Panc1 (cell line): ENCODE results near the gene LRRC27. TPM values are rescaled to one million over a fixed set of nuclear protein-coding genes. Genes with fewer than 3 reads are reported as not detected.
"Not testable (repeated sequence)": the region's sequence is repeated elsewhere in the genome, so short reads cannot be mapped to it uniquely, and the experiment has no call there.

Experiments used
- ATAC-seq: fragments of 200-7000 bp; cut with Tn5 transposase; 2 replicates; pipeline ENCODE4 v1.9.1; 2020; ENCODE audit warnings: mild to moderate bottlenecking, moderate library complexity
- BruUV-seq: library from RNA; stranded (reverse); fragments of 400-500 nt; replicated peaks from 2 replicates; lab custom pipeline; 2021; lab: Mats Ljungman, UMichigan
- CTCF ChIA-PET: fragments of 300-600 bp; sonication (Branson Sonifier 250); formaldehyde crosslinking; loops from one replicate; lab custom pipeline; 2022; ENCODE audit warnings: antibody characterized with exemption; lab: Charles Lee
- POLR2A ChIA-PET: fragments of 300-600 bp; sonication (Branson Sonifier 250); formaldehyde crosslinking; loops from one replicate; lab custom pipeline; 2022; ENCODE audit warnings: antibody characterized with exemption; lab: Charles Lee
- DNase-seq: peaks from one replicate; pipeline ENCODE4 v3.0.0-alpha.2; 2010; ENCODE audit warnings: low read depth, low spot score
- H3K27ac ChIP-seq: 2 replicates; pipeline ENCODE4 v1.5.1; 2011; ENCODE audit warnings: mild to moderate bottlenecking, low read length, inconsistent platforms
- H3K27me3 ChIP-seq: fragments of 200-500 bp; sonication (Bioruptor generic); 2 replicates; pipeline ENCODE4 v1.6.0; 2014; ENCODE audit warnings: low read length, inconsistent platforms; ENCODE audit not compliant: control insufficient read depth, insufficient read depth
- H3K36me3 ChIP-seq: fragments of 200-500 bp; sonication (Bioruptor generic); 2 replicates; pipeline ENCODE4 v1.5.1; 2014; ENCODE audit warnings: inconsistent platforms, mild to moderate bottlenecking, low read length, moderate library complexity; ENCODE audit not compliant: control insufficient read depth, insufficient read depth
- H3K4me1 ChIP-seq: 2 replicates; pipeline ENCODE4 v1.5.1; 2011; ENCODE audit warnings: inconsistent platforms, mild to moderate bottlenecking, low read length, moderate library complexity; ENCODE audit not compliant: control insufficient read depth, insufficient read depth
- H3K4me3 ChIP-seq, 2 experiments: 2 replicates each; pipeline ENCODE4 v1.5.1; 2011 to 2012; ENCODE audit warnings: low read depth in 2 of 2, low read length in 2 of 2, mild to moderate bottlenecking in 2 of 2, inconsistent platforms in 1 of 2, moderate library complexity in 1 of 2
- H3K9me3 ChIP-seq: fragments of 200-500 bp; sonication (Bioruptor generic); 2 replicates; pipeline ENCODE4 v1.5.1; 2014; ENCODE audit warnings: low read depth, mild to moderate bottlenecking, inconsistent platforms, low read length, moderate library complexity; ENCODE audit not compliant: control insufficient read depth, insufficient read depth
- POLR2AphosphoS5 ChIP-seq: IDR thresholded peaks from 2 replicates; pipeline ENCODE4 v1.6.1; 2012; ENCODE audit warnings: mild to moderate bottlenecking, low read depth, low read length, moderate library complexity
- SIN3A ChIP-seq: IDR thresholded peaks from 2 replicates; pipeline ENCODE4 v1.6.1; 2012; ENCODE audit warnings: low read depth, mild to moderate bottlenecking, low read length, moderate library complexity, borderline replicate concordance; ENCODE audit not compliant: insufficient read depth
- TCF7L2 ChIP-seq: IDR thresholded peaks from 2 replicates; pipeline ENCODE4 v1.6.1; 2011; ENCODE audit warnings: mild to moderate bottlenecking, low read depth, low read length, inconsistent platforms
- in situ Hi-C: cut with HindIII; loops from 2 replicates; pipeline ENCODE4 v1.10.0; 2016; ENCODE audit warnings: low sequenced_read_pairs, low pct_unique_long_range_greater_than_20kb
- intact Hi-C: fragments of 100-400 bp; cut with micrococcal nuclease; formaldehyde crosslinking; loops from one replicate; pipeline ENCODE4 v1.10.0; 2022; ENCODE audit not compliant: unreplicated experiment
- total RNA-seq: library from RNA; stranded (reverse); gene quantifications from one replicate; pipeline ENCODE4 v1.2.1, GENCODE V29; 2021; ENCODE audit not compliant: unreplicated experiment
- TF ChIP-seq, protein P1 (sequence below), 2 experiments: IDR thresholded peaks; 2 replicates each; pipeline ENCODE4 v1.6.1; 2011 to 2012; ENCODE audit warnings: low read depth in 2 of 2, control low read depth in 1 of 2, low read length in 1 of 2, mild to moderate bottlenecking in 1 of 2, moderate library complexity in 1 of 2; ENCODE audit not compliant: insufficient read depth in 1 of 2
- TF ChIP-seq, protein P2 (sequence below): fragments of 450-650 bp; IDR thresholded peaks from 2 replicates; pipeline ENCODE4 v1.5.1; 2017; ENCODE audit warnings: mild to moderate bottlenecking

The LRRC27 gene
- total RNA-seq, 1 experiment from 2014 or later: 15.7 TPM

DNA sequence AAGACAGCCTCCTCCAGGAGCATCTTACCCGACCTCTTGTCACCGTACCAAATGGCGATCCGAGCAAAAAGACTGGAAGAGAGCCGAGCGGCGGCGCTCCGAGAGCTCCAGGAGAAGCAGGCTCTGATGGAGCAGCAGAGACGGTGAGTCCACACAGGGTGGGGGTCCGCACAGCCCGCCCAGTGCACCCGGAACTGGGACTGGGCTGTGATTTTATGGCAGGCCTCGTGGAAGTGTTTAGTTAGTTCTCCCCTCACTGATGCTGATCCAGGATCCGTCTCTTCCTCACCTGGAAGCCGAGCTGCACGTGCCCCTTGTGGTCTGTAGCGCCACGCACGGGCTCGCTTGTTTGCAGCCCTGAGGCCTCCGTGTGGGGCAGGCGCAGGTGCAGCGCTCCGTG lies 19.6 kb downstream of the LRRC27 start:
- Histone ChIP-seq H3K36me3 (no peaks in the 10 kb centered on the region), H3K4me1 (no peaks in the 10 kb centered on the region), H3K9me3 (no peaks in the 10 kb centered on the region), H3K4me3 (no peak overlapping the region), H3K27ac (no peak overlapping the region), H3K27me3 (no peaks in the 10 kb centered on the region)
- no peak for ATAC-seq
- intact Hi-C loops: no loop called here
- DNase-seq: no peak
- POLR2A ChIA-PET: no interaction called here
- in situ Hi-C loops: no loop called here
- BruUV-seq: no TSS peak
- CTCF ChIA-PET: no interaction called here
- TF ChIP-seq POLR2AphosphoS5: no peak
- no peak for TF ChIP-seq SIN3A
- TF ChIP-seq, protein P1, sequence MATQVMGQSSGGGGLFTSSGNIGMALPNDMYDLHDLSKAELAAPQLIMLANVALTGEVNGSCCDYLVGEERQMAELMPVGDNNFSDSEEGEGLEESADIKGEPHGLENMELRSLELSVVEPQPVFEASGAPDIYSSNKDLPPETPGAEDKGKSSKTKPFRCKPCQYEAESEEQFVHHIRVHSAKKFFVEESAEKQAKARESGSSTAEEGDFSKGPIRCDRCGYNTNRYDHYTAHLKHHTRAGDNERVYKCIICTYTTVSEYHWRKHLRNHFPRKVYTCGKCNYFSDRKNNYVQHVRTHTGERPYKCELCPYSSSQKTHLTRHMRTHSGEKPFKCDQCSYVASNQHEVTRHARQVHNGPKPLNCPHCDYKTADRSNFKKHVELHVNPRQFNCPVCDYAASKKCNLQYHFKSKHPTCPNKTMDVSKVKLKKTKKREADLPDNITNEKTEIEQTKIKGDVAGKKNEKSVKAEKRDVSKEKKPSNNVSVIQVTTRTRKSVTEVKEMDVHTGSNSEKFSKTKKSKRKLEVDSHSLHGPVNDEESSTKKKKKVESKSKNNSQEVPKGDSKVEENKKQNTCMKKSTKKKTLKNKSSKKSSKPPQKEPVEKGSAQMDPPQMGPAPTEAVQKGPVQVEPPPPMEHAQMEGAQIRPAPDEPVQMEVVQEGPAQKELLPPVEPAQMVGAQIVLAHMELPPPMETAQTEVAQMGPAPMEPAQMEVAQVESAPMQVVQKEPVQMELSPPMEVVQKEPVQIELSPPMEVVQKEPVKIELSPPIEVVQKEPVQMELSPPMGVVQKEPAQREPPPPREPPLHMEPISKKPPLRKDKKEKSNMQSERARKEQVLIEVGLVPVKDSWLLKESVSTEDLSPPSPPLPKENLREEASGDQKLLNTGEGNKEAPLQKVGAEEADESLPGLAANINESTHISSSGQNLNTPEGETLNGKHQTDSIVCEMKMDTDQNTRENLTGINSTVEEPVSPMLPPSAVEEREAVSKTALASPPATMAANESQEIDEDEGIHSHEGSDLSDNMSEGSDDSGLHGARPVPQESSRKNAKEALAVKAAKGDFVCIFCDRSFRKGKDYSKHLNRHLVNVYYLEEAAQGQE (IDR thresholded peaks at IDR 0.05; ENCODE audit: insufficient read depth in 1 of 2, low read depth in 2 of 2, low read length in 1 of 2): no peak
- TF ChIP-seq, protein P2, sequence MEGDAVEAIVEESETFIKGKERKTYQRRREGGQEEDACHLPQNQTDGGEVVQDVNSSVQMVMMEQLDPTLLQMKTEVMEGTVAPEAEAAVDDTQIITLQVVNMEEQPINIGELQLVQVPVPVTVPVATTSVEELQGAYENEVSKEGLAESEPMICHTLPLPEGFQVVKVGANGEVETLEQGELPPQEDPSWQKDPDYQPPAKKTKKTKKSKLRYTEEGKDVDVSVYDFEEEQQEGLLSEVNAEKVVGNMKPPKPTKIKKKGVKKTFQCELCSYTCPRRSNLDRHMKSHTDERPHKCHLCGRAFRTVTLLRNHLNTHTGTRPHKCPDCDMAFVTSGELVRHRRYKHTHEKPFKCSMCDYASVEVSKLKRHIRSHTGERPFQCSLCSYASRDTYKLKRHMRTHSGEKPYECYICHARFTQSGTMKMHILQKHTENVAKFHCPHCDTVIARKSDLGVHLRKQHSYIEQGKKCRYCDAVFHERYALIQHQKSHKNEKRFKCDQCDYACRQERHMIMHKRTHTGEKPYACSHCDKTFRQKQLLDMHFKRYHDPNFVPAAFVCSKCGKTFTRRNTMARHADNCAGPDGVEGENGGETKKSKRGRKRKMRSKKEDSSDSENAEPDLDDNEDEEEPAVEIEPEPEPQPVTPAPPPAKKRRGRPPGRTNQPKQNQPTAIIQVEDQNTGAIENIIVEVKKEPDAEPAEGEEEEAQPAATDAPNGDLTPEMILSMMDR: no peak
- no peak for TF ChIP-seq TCF7L2

DNA sequence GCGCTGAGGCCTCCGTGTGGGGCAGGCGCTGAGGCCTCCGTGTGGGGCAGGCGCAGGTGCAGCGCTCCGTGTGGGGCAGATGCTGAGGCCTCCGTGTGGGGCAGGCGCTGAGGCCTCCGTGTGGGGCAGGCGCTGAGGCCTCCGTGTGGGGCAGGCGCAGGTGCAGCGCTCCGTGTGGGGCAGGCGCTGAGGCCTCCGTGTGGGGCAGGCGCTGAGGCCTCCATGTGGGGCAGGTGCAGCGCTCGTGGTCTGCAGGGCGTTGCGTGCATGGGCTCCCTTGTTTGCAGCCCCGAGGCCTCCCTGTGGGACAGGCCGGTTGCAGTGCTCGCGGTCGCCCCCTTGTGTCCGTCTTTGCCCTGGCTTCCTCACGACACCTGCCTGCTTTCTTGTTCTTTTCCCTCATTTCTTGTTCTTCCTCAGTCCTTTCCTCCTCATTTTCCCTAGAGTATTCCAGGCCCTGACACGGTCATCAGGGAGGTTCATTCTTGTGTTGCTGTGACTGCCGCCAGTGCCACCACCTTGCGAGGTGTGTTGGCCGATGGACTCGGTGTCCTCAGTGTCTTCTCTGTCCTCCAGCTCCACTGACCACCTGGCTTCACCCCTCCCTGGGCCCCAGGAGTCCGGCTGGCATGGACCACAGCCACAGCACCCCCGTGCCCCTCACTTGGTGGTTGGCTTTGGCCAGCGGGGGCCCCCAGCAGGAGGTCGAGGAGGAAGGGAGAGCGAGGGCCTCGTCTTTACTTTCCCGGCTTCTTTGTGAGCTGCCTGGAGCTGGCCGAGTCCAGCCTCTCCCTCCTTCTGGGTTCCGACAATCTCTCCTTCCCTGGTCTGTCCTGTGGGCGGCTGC lies 20.7 kb downstream of the LRRC27 start:
- POLR2A ChIA-PET, H3K27me3 ChIP-seq, H3K4me1 ChIP-seq, in situ Hi-C loops, H3K36me3 ChIP-seq, CTCF ChIA-PET, H3K9me3 ChIP-seq, H3K27ac ChIP-seq, BruUV-seq, H3K4me3 ChIP-seq: not testable (repeated sequence)
- peak; percentile 33 for DNase-seq
- TF ChIP-seq, protein P2: peak; percentile 90
- peak; percentile 85 for ATAC-seq
- intact Hi-C loops: loop anchor here (1.0 kb wide), 1 partner anchor 129 kb away; no protein-coding TSS in a partner anchor
